ENCODE data around the gene SIX5.
A peak's percentile ranks its signal among the peaks of the same experiment; 100 is the strongest.

Gene SIX5

DNA sequence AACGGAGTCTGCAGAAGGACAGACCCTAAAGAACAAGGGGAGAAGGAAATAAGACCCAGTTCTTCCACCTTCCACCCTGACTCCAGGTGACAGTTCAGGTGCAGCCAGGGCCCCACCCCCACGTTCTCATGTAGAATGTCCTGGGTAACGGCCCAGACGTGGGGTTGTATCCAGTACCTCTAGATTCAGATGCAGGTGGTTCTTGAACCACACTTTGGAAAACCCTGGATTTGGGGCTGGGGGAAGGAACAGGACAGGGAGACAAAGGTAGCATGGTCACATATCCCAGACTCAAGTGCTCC is 11.0 kb upstream of the SIX5 start:
- TF ChIP-seq, protein P1, sequence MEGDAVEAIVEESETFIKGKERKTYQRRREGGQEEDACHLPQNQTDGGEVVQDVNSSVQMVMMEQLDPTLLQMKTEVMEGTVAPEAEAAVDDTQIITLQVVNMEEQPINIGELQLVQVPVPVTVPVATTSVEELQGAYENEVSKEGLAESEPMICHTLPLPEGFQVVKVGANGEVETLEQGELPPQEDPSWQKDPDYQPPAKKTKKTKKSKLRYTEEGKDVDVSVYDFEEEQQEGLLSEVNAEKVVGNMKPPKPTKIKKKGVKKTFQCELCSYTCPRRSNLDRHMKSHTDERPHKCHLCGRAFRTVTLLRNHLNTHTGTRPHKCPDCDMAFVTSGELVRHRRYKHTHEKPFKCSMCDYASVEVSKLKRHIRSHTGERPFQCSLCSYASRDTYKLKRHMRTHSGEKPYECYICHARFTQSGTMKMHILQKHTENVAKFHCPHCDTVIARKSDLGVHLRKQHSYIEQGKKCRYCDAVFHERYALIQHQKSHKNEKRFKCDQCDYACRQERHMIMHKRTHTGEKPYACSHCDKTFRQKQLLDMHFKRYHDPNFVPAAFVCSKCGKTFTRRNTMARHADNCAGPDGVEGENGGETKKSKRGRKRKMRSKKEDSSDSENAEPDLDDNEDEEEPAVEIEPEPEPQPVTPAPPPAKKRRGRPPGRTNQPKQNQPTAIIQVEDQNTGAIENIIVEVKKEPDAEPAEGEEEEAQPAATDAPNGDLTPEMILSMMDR (conservative IDR thresholded peaks at IDR 0.05; ENCODE audit: low read depth, low read length) = no peak
- no peak overlapping the region for H3K4me3 ChIP-seq (ENCODE audit: low read length)
- DNase-seq (ENCODE audit: low read depth) = no peak

DNA sequence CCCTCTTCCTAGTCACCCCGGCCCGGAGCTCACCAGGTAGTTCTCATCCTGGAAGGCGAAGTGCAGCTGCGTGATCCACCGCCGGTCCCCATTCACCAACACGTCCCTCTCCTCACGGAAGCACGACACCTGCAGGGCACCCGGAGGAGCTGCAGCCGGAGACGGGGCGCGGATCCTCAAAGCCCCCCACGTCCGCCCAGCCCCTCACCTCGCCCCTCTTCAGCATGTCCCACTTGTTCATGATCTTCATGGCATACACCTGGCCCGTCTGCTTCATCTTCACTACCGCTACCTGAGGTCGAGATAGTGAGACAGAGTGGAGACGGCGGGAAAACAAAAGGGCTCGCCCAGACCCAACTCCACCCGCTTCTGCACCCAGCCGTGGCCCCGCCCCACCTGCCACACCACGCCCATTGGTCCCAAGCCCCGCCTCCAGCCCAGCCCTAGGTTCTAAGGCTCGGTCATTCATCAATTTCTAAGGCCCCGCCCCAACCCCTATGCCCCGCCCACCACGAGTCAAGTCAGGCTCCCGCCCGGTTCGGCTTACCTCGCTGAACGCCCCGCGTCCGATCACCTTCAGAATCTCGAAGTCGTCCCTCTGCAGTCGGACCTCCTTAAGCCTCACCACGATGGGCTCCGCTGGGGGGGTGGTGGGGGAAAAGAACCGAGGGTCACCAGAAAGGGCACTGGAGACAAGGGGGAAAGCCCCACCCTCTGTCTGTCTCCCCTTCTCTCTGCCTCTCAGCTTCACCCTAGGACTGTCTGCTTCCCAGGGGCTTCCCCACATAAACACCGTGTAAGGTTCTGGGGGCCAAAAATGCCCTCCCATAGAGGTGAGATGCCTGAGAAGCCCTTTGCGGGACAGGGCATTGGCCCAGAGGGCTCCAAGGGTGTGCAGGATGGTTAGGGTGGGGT is 10.4 kb upstream of the SIX5 start:
- H3K4me3 ChIP-seq (ENCODE audit: low read length) = peak overlapping the region; percentile 10
- TF ChIP-seq, protein P1 (conservative IDR thresholded peaks at IDR 0.05; ENCODE audit: low read depth, low read length) = peak; percentile 54
- DNase-seq (ENCODE audit: low read depth) = no peak

DNA sequence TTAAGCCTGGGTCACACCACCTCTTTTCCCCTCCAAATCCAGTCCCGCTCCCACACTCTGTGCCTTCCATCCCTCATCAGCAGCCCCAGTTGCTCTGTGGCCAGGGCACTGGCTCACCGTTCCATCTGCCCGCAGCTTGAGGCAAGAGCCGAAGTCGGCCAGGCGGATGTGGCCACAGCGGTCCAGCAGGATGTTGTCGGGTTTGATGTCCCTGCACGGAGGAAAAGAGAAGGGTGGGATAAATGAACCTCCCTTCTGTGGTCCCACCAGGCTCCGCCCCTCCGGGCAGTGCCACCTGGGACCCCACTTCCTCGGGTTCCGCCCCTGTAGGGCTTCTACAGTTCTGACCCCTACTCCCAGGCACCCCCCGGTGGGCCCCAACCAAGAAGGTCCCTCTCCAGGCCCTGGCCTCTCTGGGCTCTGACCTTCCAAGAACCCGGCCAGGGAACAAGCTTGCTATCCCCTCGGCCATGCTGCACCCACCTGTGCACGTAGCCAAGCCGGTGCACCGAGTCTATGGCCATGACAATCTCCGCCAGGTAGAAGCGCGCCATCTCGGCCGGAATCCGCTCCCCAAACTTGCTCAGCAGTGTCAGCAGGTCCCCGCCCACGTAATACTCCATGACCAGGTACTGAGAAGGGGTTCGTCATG is 9.1 kb upstream of the SIX5 start:
- H3K4me3 ChIP-seq (ENCODE audit: low read length) = no peak overlapping the region
- TF ChIP-seq, protein P1 (conservative IDR thresholded peaks at IDR 0.05; ENCODE audit: low read depth, low read length) = no peak
- no peak for DNase-seq (ENCODE audit: low read depth)

DNA sequence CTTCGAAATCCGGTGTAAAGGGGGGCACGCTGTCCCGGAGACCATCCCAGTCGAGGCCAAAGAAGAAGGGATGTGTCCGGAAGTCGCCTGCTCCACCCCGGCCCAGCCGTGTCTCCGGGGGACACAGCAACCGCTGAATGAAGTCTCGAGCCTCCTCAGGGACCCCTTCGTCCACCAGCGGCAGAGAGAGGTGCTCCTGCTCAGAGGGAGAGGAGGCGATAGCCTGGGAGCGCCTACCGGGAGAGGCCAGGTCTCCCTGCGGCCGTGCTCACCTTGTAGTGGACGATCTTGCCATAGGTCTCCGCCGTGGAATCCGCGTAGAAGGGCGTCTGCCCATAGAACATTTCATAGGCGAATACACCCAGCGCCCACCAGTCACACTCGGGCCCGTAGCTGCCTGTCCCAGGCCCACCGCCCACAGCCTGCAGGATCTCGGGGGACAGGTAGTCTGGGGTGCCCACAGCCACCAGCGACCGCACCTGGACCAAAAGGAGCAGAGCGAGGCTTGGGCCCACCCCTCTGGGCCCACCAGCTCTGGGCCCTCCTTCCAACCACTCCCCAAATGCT is 8.4 kb upstream of the SIX5 start:
- TF ChIP-seq, protein P1 (conservative IDR thresholded peaks at IDR 0.05; ENCODE audit: low read depth, low read length) = no peak
- H3K4me3 ChIP-seq (ENCODE audit: low read length) = no peak overlapping the region
- DNase-seq (ENCODE audit: low read depth) = no peak

DNA sequence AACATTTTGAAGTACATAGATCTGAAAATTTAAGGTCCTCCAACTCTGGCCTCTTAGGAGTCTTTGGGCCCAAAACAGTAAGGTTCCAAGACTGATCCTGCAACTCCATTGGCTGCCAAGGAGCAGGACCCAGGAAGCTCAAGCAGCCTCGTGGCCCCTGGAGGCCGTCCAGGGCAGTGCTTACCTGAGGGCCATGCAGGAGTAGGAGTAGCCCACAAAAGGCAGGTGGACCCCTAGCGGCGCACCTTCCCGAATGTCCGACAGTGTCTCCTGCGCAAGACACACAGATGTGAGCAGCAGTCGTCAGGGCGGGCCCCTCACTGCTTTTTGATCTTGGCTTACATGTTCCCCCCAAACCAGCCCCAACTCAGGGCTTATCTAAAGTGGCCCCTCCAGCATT is 5.7 kb upstream of the SIX5 start:
- TF ChIP-seq, protein P1 (conservative IDR thresholded peaks at IDR 0.05; ENCODE audit: low read depth, low read length) = no peak
- no peak overlapping the region for H3K4me3 ChIP-seq (ENCODE audit: low read length)
- no peak for DNase-seq (ENCODE audit: low read depth)

DNA sequence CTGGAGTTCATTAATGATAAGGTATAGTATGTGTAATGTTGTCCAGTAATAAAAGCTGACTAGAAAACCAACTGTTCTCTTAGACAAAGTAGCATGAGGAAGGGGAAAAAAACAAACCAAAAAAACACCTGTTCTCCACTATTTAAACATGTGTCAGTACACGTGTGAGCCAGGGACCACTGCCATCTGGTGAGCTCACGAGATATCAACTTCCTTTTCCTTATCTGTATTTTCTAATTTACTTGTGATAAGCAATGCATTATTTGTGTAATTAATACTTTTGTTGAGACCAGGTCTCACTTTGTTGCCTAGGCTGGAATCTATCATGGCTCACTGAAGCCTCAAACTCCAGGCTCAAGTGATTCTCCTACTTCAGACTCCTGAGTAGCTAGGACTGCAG is 4.3 kb upstream of the SIX5 start:
- TF ChIP-seq, protein P1 (conservative IDR thresholded peaks at IDR 0.05; ENCODE audit: low read depth, low read length) = no peak
- no peak overlapping the region for H3K4me3 ChIP-seq (ENCODE audit: low read length)
- no peak for DNase-seq (ENCODE audit: low read depth)
